NCI-H82 treated with DMSO at 0.1 percent for 48 hours (cell line): ENCODE data around the gene HEXIM1.
"Not testable (repeated sequence)": the region's sequence is repeated elsewhere in the genome, so short reads cannot be mapped to it uniquely, and the experiment has no call there.

ENCODE experiments used
- DNase-seq: peaks from one replicate; lab custom pipeline; 2025; ENCODE audit not compliant: unreplicated experiment; lab: John Stamatoyannopoulos, UW

HEXIM1 gene

DNA sequence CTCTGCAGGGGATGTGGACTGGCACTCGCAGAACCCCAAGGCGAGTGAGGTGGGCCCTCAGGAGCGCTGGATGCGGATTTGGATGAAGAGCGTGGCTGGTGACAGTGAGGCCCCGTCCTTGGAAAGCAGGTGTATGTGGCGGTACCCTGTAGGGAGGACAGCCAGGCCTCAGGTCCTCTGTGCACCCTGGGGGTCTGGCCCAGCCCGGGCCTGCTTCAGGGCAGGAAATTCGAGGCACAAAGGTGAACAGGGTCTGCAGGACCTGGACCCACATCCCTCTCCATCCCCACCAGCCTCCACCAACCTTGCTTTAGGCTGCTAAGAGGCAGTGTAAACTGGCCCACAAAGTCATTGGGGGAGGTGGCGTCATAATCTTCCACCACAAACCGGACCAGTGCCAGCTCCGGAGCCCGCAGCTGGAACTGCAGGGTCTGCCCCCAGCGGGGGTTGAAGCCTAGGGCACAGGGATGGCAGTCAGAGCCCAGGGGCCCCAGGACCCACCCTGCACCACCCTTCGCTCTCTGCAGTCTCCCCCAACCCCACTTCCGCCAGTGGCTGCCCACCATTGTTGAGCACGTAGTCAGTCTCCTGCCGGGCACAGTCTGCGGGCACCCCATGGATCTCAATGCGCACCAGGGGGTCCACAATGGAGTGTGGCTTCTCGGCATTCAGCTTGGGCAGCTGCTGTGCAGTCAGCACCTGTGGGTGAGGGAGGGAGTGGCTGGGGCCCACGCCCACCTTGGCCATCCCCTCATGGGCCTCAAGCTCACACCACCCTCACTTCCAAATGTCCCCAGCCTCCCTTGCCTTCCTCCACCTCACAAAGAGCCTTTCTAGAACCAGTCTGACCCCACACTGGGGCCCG is 35.5 kb upstream of the HEXIM1 start:
- no peak for DNase-seq

DNA sequence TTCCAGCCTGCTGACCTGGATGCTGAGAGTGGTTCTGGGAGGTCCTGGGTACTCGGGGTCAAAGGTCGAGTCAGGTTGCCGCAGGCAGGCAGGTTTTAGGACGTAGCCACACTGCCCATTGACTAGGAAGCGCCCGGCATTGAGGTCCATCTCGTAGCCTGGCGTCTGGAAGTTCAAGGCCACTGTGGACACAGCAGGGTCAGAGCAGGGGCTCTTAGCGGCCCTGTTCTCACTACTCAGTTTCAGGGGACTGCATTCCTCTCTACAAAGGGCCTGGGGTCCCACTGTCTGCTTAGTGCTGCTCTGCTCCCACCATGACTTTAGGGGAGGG is 34.9 kb upstream of the HEXIM1 start:
- no peak for DNase-seq

- DNase-seq, result no peak
These were observed 34.0 kb upstream of the HEXIM1 start for GRCh38 chr17:45114117-45114932.

GRCh38 chr17:45115015-45115625 is 33.2 kb upstream of the HEXIM1 start:
- DNase-seq, result no peak

- DNase-seq, result no peak
These were observed 32.4 kb upstream of the HEXIM1 start for GRCh38 chr17:45115871-45116270.

DNA sequence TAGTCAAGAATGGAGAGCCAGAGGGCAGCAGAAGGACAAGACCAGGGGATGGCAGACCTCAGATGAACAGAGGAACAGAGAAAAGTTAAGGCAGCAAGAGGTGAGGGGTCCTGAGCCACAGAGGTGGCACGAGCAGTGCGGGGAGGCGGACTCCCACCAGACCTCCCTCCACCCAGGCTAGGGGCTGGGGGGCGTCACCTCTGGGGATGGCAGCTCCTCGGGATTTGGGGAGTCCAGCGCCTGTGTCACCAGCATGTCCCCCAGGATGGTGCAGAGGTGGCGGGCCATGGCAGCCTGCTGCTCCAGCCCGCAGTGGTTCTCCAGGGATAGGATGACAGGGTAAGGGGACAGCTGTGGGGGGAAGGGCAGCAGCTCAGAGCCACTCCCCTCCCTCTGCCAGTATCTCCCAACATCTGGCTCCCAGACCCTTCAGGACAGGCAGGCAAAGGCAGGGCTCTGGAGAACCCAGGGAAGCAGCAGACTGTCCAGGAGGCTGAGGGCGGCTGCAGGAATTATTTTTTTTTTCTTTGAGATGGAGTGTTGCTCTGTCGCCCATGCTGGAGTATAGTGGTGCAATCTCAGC is 31.8 kb upstream of the HEXIM1 start:
- no peak for DNase-seq

GRCh38 chr17:45117334-45117733 is 30.9 kb upstream of the HEXIM1 start:
- DNase-seq, result no peak

GRCh38 chr17:45117848-45118646 is 30.2 kb upstream of the HEXIM1 start:
- no peak for DNase-seq

GRCh38 chr17:45118691-45119090 is 29.6 kb upstream of the HEXIM1 start:
- no peak for DNase-seq

DNA sequence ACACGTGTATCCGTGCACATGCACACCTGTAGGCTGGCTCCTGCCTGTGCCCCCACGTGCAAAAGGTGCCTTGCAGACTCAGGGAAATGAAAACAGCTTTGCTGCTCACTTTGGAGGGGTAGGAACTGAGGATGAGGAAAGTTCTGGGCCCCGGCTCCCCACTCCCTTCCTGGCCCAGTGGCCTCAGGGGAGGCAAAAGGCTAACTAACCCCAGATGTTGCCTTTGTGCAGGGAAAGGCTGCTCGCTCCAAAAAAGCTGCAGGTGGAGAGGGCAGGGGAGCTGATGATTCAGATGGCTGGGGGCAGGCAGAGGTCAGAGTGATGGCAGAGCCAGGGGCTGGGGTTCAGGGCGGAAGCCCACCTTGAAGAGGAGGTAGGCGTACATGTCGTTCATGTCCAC is 28.3 kb upstream of the HEXIM1 start:
- no peak for DNase-seq

GRCh38 chr17:45120558-45120957 is 27.7 kb upstream of the HEXIM1 start:
- DNase-seq, result no peak

DNA sequence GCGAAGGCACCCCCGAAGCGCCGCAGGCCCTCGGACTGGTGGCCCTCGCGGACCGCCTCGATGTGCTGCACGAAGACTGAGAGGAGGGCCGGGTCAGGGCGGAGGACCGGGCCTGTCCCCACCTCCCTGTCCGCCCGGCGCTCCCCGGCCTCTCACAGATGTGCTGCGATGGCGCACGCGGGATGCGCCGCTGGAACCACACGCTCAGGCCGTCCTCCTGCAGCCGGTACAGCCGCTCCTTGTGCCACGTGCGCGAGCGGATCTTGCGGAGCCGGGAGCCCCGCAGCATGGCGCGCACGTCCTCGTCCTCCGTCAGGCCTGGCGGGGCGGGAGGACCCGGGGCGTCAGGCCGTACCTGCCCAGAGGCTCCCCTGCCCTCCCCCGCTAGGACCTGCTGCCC is 27.2 kb upstream of the HEXIM1 start:
- no peak for DNase-seq

DNA sequence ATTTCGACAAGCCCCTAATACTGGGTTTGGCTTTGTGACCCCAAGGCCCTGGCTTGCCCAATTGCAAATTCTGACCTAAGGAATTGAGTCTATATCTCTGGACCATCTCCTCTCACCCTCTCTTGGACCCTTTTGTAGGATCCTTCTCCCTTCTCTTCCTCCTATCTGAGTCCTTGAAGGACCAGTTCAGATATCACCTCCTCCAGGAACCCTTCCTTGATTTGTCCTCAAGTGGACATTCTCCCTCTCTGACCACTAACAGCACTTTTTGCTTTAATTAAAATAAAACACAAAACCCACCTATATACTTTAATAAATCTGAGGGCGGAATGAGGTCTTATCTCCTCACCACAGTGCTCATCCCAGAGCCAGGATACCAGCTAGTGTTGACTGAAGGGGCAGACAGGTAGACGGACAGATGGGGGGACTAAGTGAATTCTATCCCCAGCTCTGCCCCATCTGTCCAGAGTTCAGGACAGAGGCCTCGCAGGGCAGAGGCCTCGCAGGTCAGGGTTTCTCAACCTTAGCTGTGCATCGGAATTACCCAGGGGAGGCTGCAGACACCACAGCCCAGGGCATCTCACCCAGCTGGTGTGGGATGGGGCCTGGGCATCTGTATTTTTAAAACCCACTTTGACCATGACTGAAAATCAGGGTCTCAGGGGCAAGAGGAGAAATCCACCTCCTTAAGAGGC is 25.1 kb upstream of the HEXIM1 start:
- DNase-seq, result no peak

DNA sequence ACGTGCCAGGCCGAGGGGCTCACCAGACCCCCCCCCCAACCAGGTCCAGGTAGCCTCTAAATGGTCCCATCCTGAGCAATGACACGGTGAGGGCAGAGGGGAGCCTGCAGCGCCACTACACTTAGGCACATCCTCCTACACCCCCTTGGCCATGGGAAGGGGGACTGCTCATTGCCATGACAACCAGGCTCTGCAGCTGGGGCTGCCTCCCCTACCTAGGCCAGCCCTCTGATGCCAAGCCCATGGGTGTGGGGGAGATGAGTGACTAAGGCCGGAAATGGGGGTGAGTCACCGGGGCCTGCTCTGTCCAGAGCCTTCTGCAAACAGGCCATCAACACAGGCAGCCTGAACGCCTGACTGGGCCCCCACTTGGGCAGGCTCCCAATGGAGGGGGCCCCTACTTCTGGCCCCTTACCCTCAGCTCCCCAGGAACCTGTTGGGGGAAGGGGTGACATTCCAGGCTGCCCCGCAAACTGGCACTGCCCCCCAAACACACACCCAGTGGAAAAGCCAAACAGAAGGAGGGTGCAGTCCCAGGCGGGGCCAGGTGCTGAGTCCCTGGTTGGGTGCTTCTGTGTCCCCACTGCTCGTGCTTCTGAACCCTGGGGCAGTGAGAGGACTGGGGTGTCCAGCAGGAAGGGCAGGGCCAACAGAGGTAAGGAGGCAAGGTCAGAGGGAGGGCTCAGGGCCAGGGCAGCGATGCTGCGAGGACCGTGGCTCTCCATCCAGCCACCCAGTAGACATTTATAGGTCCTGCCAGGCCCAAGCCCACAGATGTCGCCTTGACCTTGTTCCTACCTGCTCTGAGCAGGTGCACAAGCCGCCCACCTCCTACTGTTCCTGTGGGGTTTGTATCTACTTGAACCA is 24.1 kb upstream of the HEXIM1 start:
- DNase-seq, result no peak

DNA sequence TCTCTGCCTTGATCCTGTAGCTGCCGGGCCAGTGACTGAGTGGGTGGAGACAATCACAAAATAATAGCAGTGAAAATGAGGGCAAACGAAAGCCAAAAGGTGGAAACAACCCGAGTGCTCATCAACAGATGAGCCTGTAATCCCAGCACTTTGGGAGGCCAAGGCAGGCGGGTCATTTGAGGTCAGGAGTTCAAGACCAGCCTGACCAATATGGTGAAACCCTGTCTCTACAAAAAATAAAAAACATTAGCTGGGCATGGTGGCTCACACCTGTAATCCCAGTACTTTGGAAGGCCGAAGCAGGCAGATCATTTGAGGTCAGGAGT is 23.5 kb upstream of the HEXIM1 start:
- DNase-seq, result not testable (repeated sequence)

DNA sequence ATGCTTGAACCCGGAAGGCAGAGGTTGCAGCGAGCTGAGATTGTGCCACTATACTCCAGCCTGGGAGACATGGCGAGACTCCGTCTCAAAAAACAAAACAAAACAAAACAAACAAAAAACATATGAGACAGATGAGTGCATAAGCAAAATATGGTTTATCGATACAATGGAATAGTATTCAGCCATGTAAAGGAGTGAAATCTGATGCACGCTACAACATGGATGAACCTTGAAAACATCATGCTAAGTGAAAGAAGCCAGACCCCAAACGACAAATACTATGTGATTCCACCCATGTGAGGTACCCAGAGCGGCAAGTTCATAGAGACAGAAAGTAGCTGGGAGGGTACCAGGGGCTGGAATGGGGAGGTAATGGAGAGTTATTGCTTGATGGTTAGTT is 22.8 kb upstream of the HEXIM1 start:
- no peak for DNase-seq

DNA sequence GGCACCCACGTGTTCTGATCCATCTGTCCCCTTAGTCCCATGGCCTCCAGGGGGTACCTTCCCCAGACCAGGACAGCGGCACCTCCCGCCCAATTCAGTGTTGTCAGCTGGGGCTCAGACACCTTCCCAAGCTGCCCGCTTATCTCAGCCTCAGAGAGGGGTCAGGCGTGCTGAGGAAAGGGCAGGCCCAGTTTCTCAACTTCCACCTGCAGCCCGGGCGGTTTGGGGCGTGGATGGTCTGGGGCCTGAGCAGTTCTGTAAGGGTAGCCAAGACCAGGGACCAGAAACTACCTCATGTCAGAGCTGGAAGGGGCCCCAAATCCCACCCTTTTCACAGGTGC is 21.1 kb upstream of the HEXIM1 start:
- DNase-seq, result no peak

DNA sequence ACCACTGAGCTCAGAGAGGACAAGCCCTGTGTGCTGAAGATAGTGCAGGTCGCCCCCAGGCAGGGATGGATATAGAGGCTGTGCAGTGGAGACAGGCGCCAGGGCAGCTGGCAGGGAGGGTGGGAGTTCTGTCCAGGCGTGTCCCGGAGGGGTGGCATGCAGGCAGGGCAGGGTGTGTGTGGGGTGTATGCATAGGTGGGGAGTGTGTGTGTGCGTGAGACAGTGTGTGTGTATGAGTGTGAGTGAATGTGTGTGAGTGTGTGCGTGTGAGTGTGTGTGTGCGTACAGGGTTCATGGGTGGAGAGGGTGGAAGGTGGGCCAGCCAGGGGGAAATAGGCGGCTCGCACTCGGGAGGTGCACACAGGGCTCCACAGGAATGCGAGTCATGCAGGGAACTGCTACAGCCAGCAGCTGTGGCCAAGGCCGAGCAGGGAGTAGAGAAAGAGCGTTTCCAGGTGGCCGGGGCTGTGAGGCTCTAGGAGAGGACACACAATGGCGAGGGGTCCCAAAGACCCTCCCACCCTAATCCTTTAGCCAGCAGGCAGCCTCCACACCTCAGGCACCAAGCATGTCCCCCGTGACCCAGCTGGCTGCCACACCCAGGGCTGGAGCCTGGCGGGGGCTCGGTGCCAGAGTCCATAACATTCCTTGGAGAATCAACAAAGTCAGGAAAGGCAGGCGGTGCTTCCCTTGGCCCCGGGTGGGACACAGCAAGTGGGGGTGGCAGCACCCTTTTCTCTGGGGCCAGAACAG is 20.6 kb upstream of the HEXIM1 start:
- no peak for DNase-seq

DNA sequence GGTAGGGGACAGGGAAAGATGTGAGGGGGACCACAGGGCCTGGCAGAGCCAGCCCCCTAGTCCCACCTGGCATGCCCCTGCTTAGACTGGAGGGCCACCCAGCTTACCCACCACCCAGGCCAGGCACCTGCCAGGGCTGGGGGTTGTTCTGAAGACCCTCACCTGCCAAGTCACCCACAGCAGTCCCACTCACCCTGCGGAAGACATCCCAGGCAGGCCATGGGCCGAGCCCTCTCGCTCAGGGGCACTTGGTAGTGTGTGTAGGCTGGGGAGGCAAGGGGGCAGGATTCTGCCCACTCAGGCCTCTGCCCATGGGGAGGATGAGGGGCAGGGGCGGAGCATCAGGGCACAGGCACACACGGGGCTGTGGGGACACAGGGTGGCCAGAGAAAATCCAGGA is 19.9 kb upstream of the HEXIM1 start:
- DNase-seq, result no peak
